ENCODE data around the gene MCTP2. TPM values are rescaled to one million over a fixed set of nuclear protein-coding genes. Genes with fewer than 3 reads are reported as not detected.

The MCTP2 gene
- total RNA-seq, 1 donor from 2014 or later = 1.5 TPM

GRCh38 chr15:94523873-94524272 lies 292.5 kb downstream of the MCTP2 start:
- Mint-ChIP-seq H3K27ac (ENCODE audit: unreplicated experiment) (no peak overlapping the region), H3K4me3 (ENCODE audit: unreplicated experiment) (no peak overlapping the region), H3K36me3 (ENCODE audit: low read depth, unreplicated experiment) (no peaks in the 10 kb centered on the region), H3K9me3 (ENCODE audit: unreplicated experiment) (no peaks in the 10 kb centered on the region), H3K27me3 (ENCODE audit: unreplicated experiment) (peaks cover 1% of the 10 kb centered on the region), H3K4me1 (ENCODE audit: unreplicated experiment) (no peaks in the 10 kb centered on the region)
- no peak for DNase-seq (ENCODE audit: low spot score)
- no peak for TF ChIP-seq CTCF (IDR thresholded peaks at IDR 0.05; ENCODE audit: unreplicated experiment)

GRCh38 chr15:94524565-94524964 lies 293.2 kb downstream of the MCTP2 start:
- Mint-ChIP-seq H3K27me3 (ENCODE audit: unreplicated experiment) (no peaks in the 10 kb centered on the region), H3K4me3 (ENCODE audit: unreplicated experiment) (no peak overlapping the region), H3K27ac (ENCODE audit: unreplicated experiment) (no peak overlapping the region), H3K9me3 (ENCODE audit: unreplicated experiment) (no peaks in the 10 kb centered on the region), H3K36me3 (ENCODE audit: low read depth, unreplicated experiment) (no peaks in the 10 kb centered on the region), H3K4me1 (ENCODE audit: unreplicated experiment) (no peaks in the 10 kb centered on the region)
- no peak for DNase-seq (ENCODE audit: low spot score)
- TF ChIP-seq CTCF (IDR thresholded peaks at IDR 0.05; ENCODE audit: unreplicated experiment) = no peak

GRCh38 chr15:94526071-94526689 lies 294.8 kb downstream of the MCTP2 start:
- H3K9me3 Mint-ChIP-seq (ENCODE audit: unreplicated experiment) = no peaks in the 10 kb centered on the region
- no peaks in the 10 kb centered on the region for H3K4me1 Mint-ChIP-seq (ENCODE audit: unreplicated experiment)
- peak; percentile 9 for DNase-seq (ENCODE audit: low spot score)
- H3K4me3 Mint-ChIP-seq (ENCODE audit: unreplicated experiment) = no peak overlapping the region
- H3K27me3 Mint-ChIP-seq (ENCODE audit: unreplicated experiment) = no peaks in the 10 kb centered on the region
- no peak overlapping the region for H3K27ac Mint-ChIP-seq (ENCODE audit: unreplicated experiment)
- H3K36me3 Mint-ChIP-seq (ENCODE audit: low read depth, unreplicated experiment) = no peaks in the 10 kb centered on the region
- peak; percentile 74 for TF ChIP-seq CTCF (IDR thresholded peaks at IDR 0.05; ENCODE audit: unreplicated experiment)

GRCh38 chr15:94532226-94532625 lies 300.9 kb downstream of the MCTP2 start:
- Mint-ChIP-seq H3K4me3 (ENCODE audit: unreplicated experiment) (no peak overlapping the region), H3K9me3 (ENCODE audit: unreplicated experiment) (no peaks in the 10 kb centered on the region), H3K27me3 (ENCODE audit: unreplicated experiment) (no peaks in the 10 kb centered on the region), H3K27ac (ENCODE audit: unreplicated experiment) (no peak overlapping the region), H3K4me1 (ENCODE audit: unreplicated experiment) (no peaks in the 10 kb centered on the region), H3K36me3 (ENCODE audit: low read depth, unreplicated experiment) (no peaks in the 10 kb centered on the region)
- DNase-seq (ENCODE audit: low spot score) = no peak
- no peak for TF ChIP-seq CTCF (IDR thresholded peaks at IDR 0.05; ENCODE audit: unreplicated experiment)
